K562 (cell line): Measurements from ENCODE around the gene HEXIM1. TPM values are rescaled to one million over a fixed set of nuclear protein-coding genes. Genes with fewer than 3 reads are reported as not detected.

Experiments used
- FUS ChIP-seq: fragments of 200-400 bp; formaldehyde crosslinking; optimal IDR thresholded peaks from 2 replicates; pipeline ENCODE3; 2017; ENCODE audit warnings: low read depth, low read length
- KDM2B ChIP-seq: fragments of 250-450 bp; sonication (Bioruptor Pico); IDR thresholded peaks from 2 replicates; pipeline ENCODE4 v1.8.0; 2021; ENCODE audit warnings: mild to moderate bottlenecking, moderate library complexity
- L3MBTL2 ChIP-seq: fragments of 450-650 bp; IDR thresholded peaks from 2 replicates; pipeline ENCODE4 v1.6.1; 2016; ENCODE audit warnings: mild to moderate bottlenecking, moderate library complexity
- MCM2 ChIP-seq: fragments of 450-650 bp; IDR thresholded peaks from 2 replicates; pipeline ENCODE4 v1.6.1; 2017; ENCODE audit warnings: low read depth, mild to moderate bottlenecking
- NCOA6 ChIP-seq: fragments of 450-650 bp; IDR thresholded peaks from 2 replicates; pipeline ENCODE4 v1.6.1; 2017; ENCODE audit warnings: mild to moderate bottlenecking
- POLR2G ChIP-seq: fragments of 200-400 bp; formaldehyde crosslinking; IDR thresholded peaks from 2 replicates; pipeline ENCODE4 v1.6.1; 2017; ENCODE audit warnings: low read depth, mild to moderate bottlenecking, antibody characterized with exemption, low read length, moderate library complexity
- RB1 ChIP-seq: fragments of 450-650 bp; IDR thresholded peaks from 2 replicates; pipeline ENCODE4 v1.6.1; 2017; ENCODE audit warnings: low read depth, mild to moderate bottlenecking
- RBFOX2 ChIP-seq: fragments of 200-400 bp; formaldehyde crosslinking; IDR thresholded peaks from 2 replicates; pipeline ENCODE4 v1.6.1; 2017; ENCODE audit warnings: low read depth, mild to moderate bottlenecking, low read length, moderate library complexity
- SUPT5H ChIP-seq: fragments of 450-650 bp; IDR thresholded peaks from 2 replicates; pipeline ENCODE4 v1.6.1; 2016
- TAF1 ChIP-seq: IDR thresholded peaks from 2 replicates; pipeline ENCODE4 v1.6.1; 2011; ENCODE audit warnings: mild to moderate bottlenecking, low read length, moderate library complexity; ENCODE audit not compliant: insufficient read depth, control insufficient read depth, severe bottlenecking; ENCODE audit errors: extremely low read depth
- TEAD2 ChIP-seq: fragments of 450-650 bp; IDR thresholded peaks from 2 replicates; pipeline ENCODE4 v1.6.1; 2016; ENCODE audit warnings: missing genetic modification characterization, control low read depth, missing compliant biosample characterization
- ZBED1 ChIP-seq: IDR thresholded peaks from 2 replicates; pipeline ENCODE4 v1.6.1; 2014
- ZFPM2 ChIP-seq: fragments of 250-450 bp; sonication (Bioruptor Pico); IDR thresholded peaks from 2 replicates; pipeline ENCODE4 v1.5.1; 2022; ENCODE audit warnings: mild to moderate bottlenecking
- ZNF263 ChIP-seq: sonication (generic); formaldehyde crosslinking; IDR thresholded peaks from 2 replicates; pipeline ENCODE4 v1.8.0; 2022; ENCODE audit warnings: mild to moderate bottlenecking, missing genetic modification reagents, borderline replicate concordance
- polyA plus RNA-seq, 8 experiments: library from polyadenylated mRNA; depleted of rRNA in 4 of 8; stranded (reverse) in 5 of 8; unstranded in 3 of 8; fragments of >200 nt; fragmentation: Nextera tagmentation in 2 of 8; fragmentation: Illumina TruSeq in 1 of 8; extraction: Ambion mirVana in 2 of 8; extraction: Trizol in 1 of 8; gene quantifications; 2 replicates each; pipeline versions ENCODE4 v1.2.1 to v1.2.3, GENCODE V29; 2011 to 2014; ENCODE audit warnings: inconsistent platforms in 1 of 8, missing spikeins in 1 of 8
- total RNA-seq, 7 experiments: library from RNA; depleted of rRNA in 6 of 7; stranded (reverse); fragments of >200 nt in 6 of 7; fragmentation: Illumina TruSeq in 2 of 7; extraction: Trizol in 2 of 7; gene quantifications; 2 replicates each; pipeline versions ENCODE4 v1.2.1 to v1.2.3, GENCODE V29; 2011 to 2021; ENCODE audit warnings: low replicate concordance in 1 of 7
- TF ChIP-seq, protein P1 (sequence below): fragments of 250-450 bp; sonication (Bioruptor Pico); IDR thresholded peaks from 2 replicates; pipeline ENCODE4 v1.5.0; 2021; ENCODE audit warnings: mild to moderate bottlenecking, moderate library complexity
- TF ChIP-seq, protein P2 (sequence below), 2 experiments: fragments of 450-650 bp; IDR thresholded peaks; 2 replicates each; pipeline ENCODE4 v1.6.1; 2016
- TF ChIP-seq, protein P3 (sequence below): fragments of 450-650 bp; IDR thresholded peaks from 2 replicates; pipeline ENCODE4 v1.6.1; 2017; ENCODE audit warnings: antibody characterized with exemption, mild to moderate bottlenecking
- TF ChIP-seq, protein P4 (sequence below): fragments of 250-450 bp; sonication (Bioruptor Pico); IDR thresholded peaks from 2 replicates; pipeline ENCODE4 v1.5.0; 2021

HEXIM1 gene
- total and polyA plus RNA-seq, 9 of the 15 experiments (the other 6 are each of a cell fraction or from before 2014, with no cell fraction given), result 1.4 to 28.3 (median 9.1) TPM

DNA sequence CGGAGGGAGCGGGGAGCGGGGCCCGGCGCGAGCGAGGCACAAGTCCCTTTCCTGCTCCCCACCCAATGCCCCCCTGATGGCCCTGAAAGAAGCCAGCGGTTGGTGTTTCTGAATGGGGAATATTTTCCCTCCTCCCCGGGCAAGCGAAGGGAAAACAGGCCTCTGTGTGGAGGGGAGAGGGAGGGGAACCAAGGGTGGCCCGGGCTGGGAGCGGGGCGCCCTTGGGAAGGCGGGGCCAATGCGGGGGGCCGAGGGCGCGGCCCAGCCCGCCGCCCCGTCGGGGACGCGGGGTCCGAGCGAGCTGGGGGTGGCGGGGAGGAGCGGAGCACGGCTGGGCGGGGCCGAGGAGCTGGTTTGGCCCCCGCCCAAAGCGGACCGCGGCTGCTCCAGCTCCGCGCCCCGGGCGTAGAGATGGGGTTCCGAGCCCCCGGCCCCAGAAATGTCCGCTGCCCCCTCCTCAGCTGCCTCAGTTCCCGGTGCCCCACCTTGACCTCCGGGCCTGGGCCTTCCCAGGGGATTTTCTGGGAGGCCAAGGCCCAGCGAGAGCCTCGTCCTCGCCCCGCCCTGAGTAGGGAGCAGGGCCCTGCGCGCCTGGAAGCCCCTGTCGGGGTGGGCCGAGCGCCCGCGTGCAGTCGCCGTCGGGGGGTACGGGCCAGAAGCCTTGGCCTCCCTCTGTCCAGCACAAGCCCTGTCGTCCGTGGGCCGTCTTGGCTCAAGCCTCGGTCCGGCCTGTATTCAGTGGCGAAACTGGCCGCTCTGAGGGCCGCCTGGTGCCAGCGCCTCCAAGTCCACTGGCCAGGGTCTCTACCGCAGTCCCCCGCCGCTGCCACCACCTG is 3.9 kb upstream of the HEXIM1 start (continued):
- no peak for TF ChIP-seq ZBED1
- TF ChIP-seq TEAD2 (tag), result no peak
- TF ChIP-seq RBFOX2, result peak; percentile 58
- TF ChIP-seq KDM2B (CRISPR knock-in tag), result 0 out of 2 replicates have a peak, but pooled peaks have one; percentile 10
- TF ChIP-seq, protein P1, sequence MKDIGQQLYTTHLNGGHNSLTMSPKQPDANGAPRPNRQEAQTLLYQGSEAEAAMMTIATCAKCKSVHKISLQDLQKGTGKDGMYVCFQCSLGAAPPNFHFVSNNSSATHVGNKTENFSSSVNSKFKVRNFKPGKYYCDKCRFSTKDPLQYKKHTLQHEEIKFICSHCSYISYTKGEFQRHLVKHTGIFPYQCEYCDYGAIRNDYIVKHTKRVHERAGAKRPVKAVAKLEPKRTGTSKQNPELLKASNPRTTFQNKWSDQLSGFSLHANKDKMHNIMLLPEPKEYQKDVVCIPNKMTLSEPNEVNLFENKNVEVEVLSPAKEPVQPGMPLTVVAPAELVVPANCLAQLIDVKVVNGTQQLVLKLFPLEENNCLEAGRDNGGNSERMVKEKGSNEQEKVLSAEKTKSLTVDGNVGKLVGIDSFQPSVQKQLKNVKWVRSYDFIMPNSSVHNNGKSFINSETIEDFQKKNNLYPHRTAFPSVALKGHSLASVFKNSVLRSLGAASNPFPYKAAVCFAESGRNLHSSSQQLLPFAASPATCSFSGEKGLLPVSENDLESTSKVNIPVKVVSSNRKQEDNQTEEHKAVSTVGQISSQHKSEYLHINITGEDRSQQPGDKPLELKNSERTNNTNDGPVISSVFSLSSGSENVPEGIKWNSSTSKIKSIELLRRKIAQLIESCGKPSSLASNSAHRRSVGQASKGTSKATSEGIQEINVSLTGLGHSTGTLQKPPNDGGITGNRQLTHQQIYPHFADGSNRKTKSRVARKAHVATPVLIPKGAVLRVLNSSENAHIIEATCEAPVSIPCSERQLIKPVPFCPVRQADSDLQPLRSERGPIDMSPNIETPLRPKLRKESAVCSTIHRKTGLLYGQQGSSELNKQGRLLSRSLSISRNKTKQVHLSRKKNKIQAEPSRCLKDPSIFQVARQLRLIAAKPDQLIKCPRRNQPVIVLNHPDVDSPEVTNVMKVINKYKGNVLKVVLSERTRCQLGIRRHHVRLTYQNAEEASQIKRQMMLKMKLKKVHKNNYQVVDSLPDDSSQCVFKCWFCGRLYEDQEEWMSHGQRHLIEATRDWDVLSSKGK, result no peak
- TF ChIP-seq, protein P2, sequence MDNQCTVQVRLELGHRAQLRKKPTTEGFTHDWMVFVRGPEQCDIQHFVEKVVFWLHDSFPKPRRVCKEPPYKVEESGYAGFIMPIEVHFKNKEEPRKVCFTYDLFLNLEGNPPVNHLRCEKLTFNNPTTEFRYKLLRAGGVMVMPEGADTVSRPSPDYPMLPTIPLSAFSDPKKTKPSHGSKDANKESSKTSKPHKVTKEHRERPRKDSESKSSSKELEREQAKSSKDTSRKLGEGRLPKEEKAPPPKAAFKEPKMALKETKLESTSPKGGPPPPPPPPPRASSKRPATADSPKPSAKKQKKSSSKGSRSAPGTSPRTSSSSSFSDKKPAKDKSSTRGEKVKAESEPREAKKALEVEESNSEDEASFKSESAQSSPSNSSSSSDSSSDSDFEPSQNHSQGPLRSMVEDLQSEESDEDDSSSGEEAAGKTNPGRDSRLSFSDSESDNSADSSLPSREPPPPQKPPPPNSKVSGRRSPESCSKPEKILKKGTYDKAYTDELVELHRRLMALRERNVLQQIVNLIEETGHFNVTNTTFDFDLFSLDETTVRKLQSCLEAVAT (IDR thresholded peaks at IDR 0.05), result peak in 1 of 2 experiments; percentile 63; a peak in 2 of 4 replicates
- TF ChIP-seq, protein P3, sequence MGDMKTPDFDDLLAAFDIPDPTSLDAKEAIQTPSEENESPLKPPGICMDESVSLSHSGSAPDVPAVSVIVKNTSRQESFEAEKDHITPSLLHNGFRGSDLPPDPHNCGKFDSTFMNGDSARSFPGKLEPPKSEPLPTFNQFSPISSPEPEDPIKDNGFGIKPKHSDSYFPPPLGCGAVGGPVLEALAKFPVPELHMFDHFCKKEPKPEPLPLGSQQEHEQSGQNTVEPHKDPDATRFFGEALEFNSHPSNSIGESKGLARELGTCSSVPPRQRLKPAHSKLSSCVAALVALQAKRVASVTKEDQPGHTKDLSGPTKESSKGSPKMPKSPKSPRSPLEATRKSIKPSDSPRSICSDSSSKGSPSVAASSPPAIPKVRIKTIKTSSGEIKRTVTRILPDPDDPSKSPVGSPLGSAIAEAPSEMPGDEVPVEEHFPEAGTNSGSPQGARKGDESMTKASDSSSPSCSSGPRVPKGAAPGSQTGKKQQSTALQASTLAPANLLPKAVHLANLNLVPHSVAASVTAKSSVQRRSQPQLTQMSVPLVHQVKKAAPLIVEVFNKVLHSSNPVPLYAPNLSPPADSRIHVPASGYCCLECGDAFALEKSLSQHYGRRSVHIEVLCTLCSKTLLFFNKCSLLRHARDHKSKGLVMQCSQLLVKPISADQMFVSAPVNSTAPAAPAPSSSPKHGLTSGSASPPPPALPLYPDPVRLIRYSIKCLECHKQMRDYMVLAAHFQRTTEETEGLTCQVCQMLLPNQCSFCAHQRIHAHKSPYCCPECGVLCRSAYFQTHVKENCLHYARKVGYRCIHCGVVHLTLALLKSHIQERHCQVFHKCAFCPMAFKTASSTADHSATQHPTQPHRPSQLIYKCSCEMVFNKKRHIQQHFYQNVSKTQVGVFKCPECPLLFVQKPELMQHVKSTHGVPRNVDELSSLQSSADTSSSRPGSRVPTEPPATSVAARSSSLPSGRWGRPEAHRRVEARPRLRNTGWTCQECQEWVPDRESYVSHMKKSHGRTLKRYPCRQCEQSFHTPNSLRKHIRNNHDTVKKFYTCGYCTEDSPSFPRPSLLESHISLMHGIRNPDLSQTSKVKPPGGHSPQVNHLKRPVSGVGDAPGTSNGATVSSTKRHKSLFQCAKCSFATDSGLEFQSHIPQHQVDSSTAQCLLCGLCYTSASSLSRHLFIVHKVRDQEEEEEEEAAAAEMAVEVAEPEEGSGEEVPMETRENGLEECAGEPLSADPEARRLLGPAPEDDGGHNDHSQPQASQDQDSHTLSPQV, result 0 out of 2 replicates have a peak, but pooled peaks have one; percentile 48
- no peak for TF ChIP-seq MCM2
- 0 out of 2 replicates have a peak, but pooled peaks have one; percentile 51 for TF ChIP-seq ZNF263
- TF ChIP-seq ZFPM2 (CRISPR knock-in tag), result no peak
- TF ChIP-seq, protein P4, sequence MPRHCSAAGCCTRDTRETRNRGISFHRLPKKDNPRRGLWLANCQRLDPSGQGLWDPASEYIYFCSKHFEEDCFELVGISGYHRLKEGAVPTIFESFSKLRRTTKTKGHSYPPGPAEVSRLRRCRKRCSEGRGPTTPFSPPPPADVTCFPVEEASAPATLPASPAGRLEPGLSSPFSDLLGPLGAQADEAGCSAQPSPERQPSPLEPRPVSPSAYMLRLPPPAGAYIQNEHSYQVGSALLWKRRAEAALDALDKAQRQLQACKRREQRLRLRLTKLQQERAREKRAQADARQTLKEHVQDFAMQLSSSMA (CRISPR knock-in tag), result peak; percentile 73; the same call in 1 of the 2 replicates
- peak; percentile 62; the same call in 1 of the 2 replicates for TF ChIP-seq NCOA6
- TF ChIP-seq POLR2G, result peak; percentile 72
- no peak for TF ChIP-seq TAF1
- TF ChIP-seq FUS, result no peak
- TF ChIP-seq RB1, result 0 out of 2 replicates have a peak, but pooled peaks have one; percentile 28
- no peak for TF ChIP-seq SUPT5H
- TF ChIP-seq L3MBTL2, result 0 out of 2 replicates have a peak, but pooled peaks have one; percentile 4
